Amniotic stem cell (primary cell): ENCODE data around the gene INPP4A.

Experiments
- DNase-seq: peaks from one replicate; lab custom pipeline; 2025; lab: John Stamatoyannopoulos, UW

INPP4A gene

GRCh38 chr2:98460573-98461497 is 16.2 kb downstream of the INPP4A start:
- no peak for DNase-seq

- no peak for DNase-seq
Measured at GRCh38 chr2:98461498-98462049, 16.9 kb downstream of the INPP4A start.

- DNase-seq, result no peak
Measured at GRCh38 chr2:98463081-98463481, 18.4 kb downstream of the INPP4A start.

GRCh38 chr2:98463551-98463971 is 18.9 kb downstream of the INPP4A start:
- no peak for DNase-seq

- DNase-seq, result no peak
Measured at GRCh38 chr2:98463988-98464771, 19.5 kb downstream of the INPP4A start.

GRCh38 chr2:98464772-98465310 is 20.2 kb downstream of the INPP4A start:
- DNase-seq, result no peak

GRCh38 chr2:98465456-98466226 is 21.0 kb downstream of the INPP4A start:
- no peak for DNase-seq

- DNase-seq, result no peak
Measured at GRCh38 chr2:98467082-98467536, 22.5 kb downstream of the INPP4A start.

- no peak for DNase-seq
Measured at GRCh38 chr2:98467652-98468051, 23.0 kb downstream of the INPP4A start.

GRCh38 chr2:98468621-98469236 is 24.1 kb downstream of the INPP4A start:
- no peak for DNase-seq

- DNase-seq, result no peak
Measured at GRCh38 chr2:98469862-98470544, 25.3 kb downstream of the INPP4A start.

- no peak for DNase-seq
Measured at GRCh38 chr2:98470851-98471255, 26.2 kb downstream of the INPP4A start.

GRCh38 chr2:98471402-98472131 is 26.9 kb downstream of the INPP4A start:
- DNase-seq, result no peak

GRCh38 chr2:98472132-98472650 is 27.5 kb downstream of the INPP4A start:
- DNase-seq, result no peak

GRCh38 chr2:98472961-98473746 is 28.5 kb downstream of the INPP4A start:
- DNase-seq, result no peak

- no peak for DNase-seq
Measured at GRCh38 chr2:98473995-98474780, 29.5 kb downstream of the INPP4A start.

GRCh38 chr2:98474979-98475632 is 30.4 kb downstream of the INPP4A start:
- no peak for DNase-seq
